HepG2 (cell line): Measurements from ENCODE around the gene PDZD7. TPM values are rescaled to one million over a fixed set of nuclear protein-coding genes. Genes with fewer than 3 reads are reported as not detected.

Experiments used
- AFF4 ChIP-seq: sonication (generic); formaldehyde crosslinking; IDR thresholded peaks from 2 replicates; pipeline ENCODE4 v1.4.0; 2020; ENCODE audit warnings: missing genetic modification reagents
- ARID2 ChIP-seq: sonication (generic); formaldehyde crosslinking; IDR thresholded peaks from 2 replicates; pipeline ENCODE4 v1.8.1; 2022; ENCODE audit warnings: mild to moderate bottlenecking, missing genetic modification reagents, borderline replicate concordance
- ASH2L ChIP-seq: fragments of 300-600, 200-600 bp; sonication (generic); IDR thresholded peaks from 2 replicates; pipeline ENCODE4 v1.7.0; 2017; ENCODE audit warnings: low read depth, mild to moderate bottlenecking, moderate library complexity, mixed read lengths, low read length; ENCODE audit not compliant: insufficient read length
- CBX2 ChIP-seq, 2 experiments: fragments of 200-600 bp in 1 of 2; sonication (generic); formaldehyde crosslinking in 1 of 2; IDR thresholded peaks; 2 replicates each; pipeline versions ENCODE4 v1.7.0 to v1.8.1; 2018 to 2022; ENCODE audit warnings: low read depth in 2 of 2, low read length in 1 of 2, mild to moderate bottlenecking in 1 of 2, missing genetic modification reagents in 1 of 2
- DMAP1 ChIP-seq: IDR thresholded peaks from 2 replicates; pipeline ENCODE4 v1.6.1; 2016
- KDM4B ChIP-seq: sonication (generic); formaldehyde crosslinking; IDR thresholded peaks from 2 replicates; pipeline ENCODE4 v1.4.0; 2020; ENCODE audit warnings: missing genetic modification reagents
- KIAA2018 ChIP-seq: sonication (generic); formaldehyde crosslinking; IDR thresholded peaks from 2 replicates; pipeline ENCODE4 v1.5.0; 2020; ENCODE audit warnings: mild to moderate bottlenecking, missing genetic modification reagents, borderline replicate concordance
- PHF21A ChIP-seq: sonication (generic); formaldehyde crosslinking; IDR thresholded peaks from 2 replicates; pipeline ENCODE4 v1.5.0; 2020; ENCODE audit warnings: mild to moderate bottlenecking, missing genetic modification reagents
- SCMH1 ChIP-seq: sonication (generic); formaldehyde crosslinking; IDR thresholded peaks from 2 replicates; pipeline ENCODE4 v1.9.0; 2021; ENCODE audit warnings: missing genetic modification reagents, mild to moderate bottlenecking, borderline replicate concordance
- SNAPC2 ChIP-seq: sonication (generic); formaldehyde crosslinking; IDR thresholded peaks from 2 replicates; pipeline ENCODE4 v1.8.1; 2022; ENCODE audit warnings: mild to moderate bottlenecking, missing genetic modification reagents
- ZBTB14 ChIP-seq: sonication (generic); formaldehyde crosslinking; IDR thresholded peaks from 2 replicates; pipeline ENCODE4 v1.4.0; 2020; ENCODE audit warnings: missing genetic modification reagents
- ZNF101 ChIP-seq: sonication (generic); formaldehyde crosslinking; IDR thresholded peaks from 2 replicates; pipeline ENCODE4 v1.4.0; 2020; ENCODE audit warnings: mild to moderate bottlenecking, low read depth, missing genetic modification reagents, borderline replicate concordance
- ZNF556 ChIP-seq: sonication (generic); formaldehyde crosslinking; IDR thresholded peaks from 2 replicates; pipeline ENCODE4 v1.4.0; 2020; ENCODE audit warnings: mild to moderate bottlenecking, missing genetic modification reagents, borderline replicate concordance
- ZNF614 ChIP-seq: IDR thresholded peaks from 2 replicates; pipeline ENCODE4 v1.6.1; 2018; ENCODE audit warnings: missing biosample characterization, missing genetic modification reagents, inconsistent platforms, borderline replicate concordance
- ZNF7 ChIP-seq: IDR thresholded peaks from 2 replicates; pipeline ENCODE4 v1.6.1; 2016; ENCODE audit warnings: missing biosample characterization, missing genetic modification reagents
- ZSCAN20 ChIP-seq: sonication (generic); formaldehyde crosslinking; IDR thresholded peaks from 2 replicates; pipeline ENCODE4 v1.4.0; 2020; ENCODE audit warnings: missing genetic modification reagents, mild to moderate bottlenecking, borderline replicate concordance
- polyA plus RNA-seq, 8 experiments: library from polyadenylated mRNA; depleted of rRNA in 3 of 8; stranded (reverse) in 7 of 8; unstranded in 1 of 8; fragments of >200 nt; fragmentation: Illumina TruSeq in 4 of 8; extraction: Trizol in 4 of 8; gene quantifications; 2 replicates each; pipeline versions ENCODE4 v1.2.1 to v1.2.3, GENCODE V29; 2011 to 2016; ENCODE audit warnings: low read depth in 4 of 8, missing spikeins in 1 of 8, mixed read lengths in 1 of 8; ENCODE audit not compliant: insufficient read depth in 1 of 8
- total RNA-seq, 5 experiments: library from RNA; depleted of rRNA; stranded (reverse); fragments of >200 nt; fragmentation: Illumina TruSeq; extraction: Trizol; gene quantifications; 2 replicates each; pipeline ENCODE4 v1.2.3, GENCODE V29; 2016; ENCODE audit warnings: low read depth in 1 of 5

Gene PDZD7
- total and polyA plus RNA-seq, 2 of the 13 experiments (the other 11 are each of a cell fraction or from before 2014, with no cell fraction given): 0.58 to 0.73 TPM

GRCh38 chr10:101008823-101009423 is 22.0 kb downstream of the PDZD7 start (continued):
- no peak for TF ChIP-seq AFF4 (CRISPR knock-in tag)
- TF ChIP-seq CBX2 (IDR thresholded peaks at IDR 0.05; ENCODE audit: low read depth, low read length): no peak
- no peak for TF ChIP-seq CBX2 (CRISPR knock-in tag; IDR thresholded peaks at IDR 0.05; ENCODE audit: low read depth)
- TF ChIP-seq ZNF614: peak; percentile 34; the same call in 1 of the 2 replicates
- TF ChIP-seq PHF21A (CRISPR knock-in tag): peak; percentile 30; the same call in 1 of the 2 replicates
- TF ChIP-seq ZNF556: no peak
- TF ChIP-seq ZNF7 (CRISPR knock-in tag): no peak
- TF ChIP-seq ZBTB14 (CRISPR knock-in tag): no peak
- TF ChIP-seq ARID2 (CRISPR knock-in tag): no peak
- TF ChIP-seq ZSCAN20 (CRISPR knock-in tag): no peak
- TF ChIP-seq ZNF101 (CRISPR knock-in tag): no peak
- TF ChIP-seq KIAA2018 (CRISPR knock-in tag): no peak
- no peak for TF ChIP-seq SCMH1 (CRISPR knock-in tag)
- 0 out of 2 replicates have a peak, but pooled peaks have one; percentile 22 for TF ChIP-seq DMAP1 (CRISPR knock-in tag)
- no peak for TF ChIP-seq KDM4B (CRISPR knock-in tag)
- no peak for TF ChIP-seq SNAPC2
- TF ChIP-seq ASH2L: no peak
